Jurkat, Clone E6-1 (cell line): Measurements from ENCODE around the gene TGM1. TPM values are rescaled to one million over a fixed set of nuclear protein-coding genes. Genes with fewer than 3 reads are reported as not detected.

Source experiments
- DNase-seq: peaks from one replicate; pipeline ENCODE4 v3.0.0-alpha.2; 2011; ENCODE audit warnings: low read depth, low spot score
- H3K4me3 ChIP-seq: 2 replicates; pipeline ENCODE4 v1.5.1; 2011; ENCODE audit warnings: mild to moderate bottlenecking, low read length, control low read depth, moderate library complexity
- polyA plus RNA-seq: library from polyadenylated mRNA; unstranded; fragments of >200 nt; gene quantifications from one replicate; pipeline ENCODE4 v1.2.1, GENCODE V29; 2012; ENCODE audit warnings: missing spikeins; ENCODE audit not compliant: insufficient read length, insufficient read depth

The TGM1 gene
- polyA plus RNA-seq = 6.1 TPM

DNA sequence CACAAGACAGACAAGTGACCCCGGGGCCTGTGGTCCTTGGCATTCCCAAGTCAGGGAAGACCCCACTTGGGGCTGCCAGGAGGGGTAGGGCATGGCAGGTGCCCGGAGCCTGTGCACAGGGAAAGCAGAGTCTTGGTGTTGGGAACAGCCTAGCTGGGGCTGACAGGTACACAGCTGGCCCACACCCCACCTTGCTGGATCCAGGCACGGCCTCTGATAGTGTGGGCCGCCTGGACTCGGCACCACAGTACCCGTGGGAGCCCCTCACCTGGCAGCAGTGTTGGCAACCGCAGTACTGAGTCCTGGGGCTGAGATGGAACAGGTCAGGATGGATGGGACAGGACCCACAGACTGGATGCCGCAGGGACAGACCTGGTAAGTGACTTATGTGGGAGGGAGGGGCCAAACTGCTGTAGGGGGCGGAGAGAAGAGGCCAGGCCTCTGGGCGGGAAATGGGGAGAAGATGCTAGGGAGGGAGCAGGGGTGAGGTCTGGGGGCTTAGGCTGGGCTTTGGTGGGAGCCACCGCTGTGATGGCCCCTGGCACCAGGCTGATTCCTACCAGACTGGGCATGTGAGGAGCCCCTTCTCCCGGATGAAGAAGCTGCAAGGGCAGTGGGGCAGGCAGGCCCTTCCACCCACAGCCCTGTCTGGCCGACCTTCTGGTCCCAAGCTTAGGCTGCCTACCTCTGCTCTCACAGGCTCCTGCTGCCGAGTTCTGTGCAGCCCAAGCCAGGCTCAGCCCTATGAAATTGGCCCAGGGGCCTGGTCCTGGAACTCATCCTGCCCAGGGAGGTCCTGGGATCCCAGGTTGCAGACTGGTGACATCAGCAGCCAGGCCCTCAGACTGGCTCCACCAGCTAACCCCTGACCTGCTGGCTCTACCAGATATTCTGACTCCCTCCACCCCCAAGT, at the start of gene TGM1:
TSS of gene TGM1 (minus strand) at position 357 of the 913 bp plus-strand sequence. CDS start 825 bp downstream, outside the sequence.
- no peak for DNase-seq
- no peak within 1 kb of the TSS for H3K4me3 ChIP-seq

GRCh38 chr14:24311837-24312615, 49.0 kb upstream of the TGM1 start:
- no peak overlapping the region for H3K4me3 ChIP-seq
- no peak for DNase-seq

DNA sequence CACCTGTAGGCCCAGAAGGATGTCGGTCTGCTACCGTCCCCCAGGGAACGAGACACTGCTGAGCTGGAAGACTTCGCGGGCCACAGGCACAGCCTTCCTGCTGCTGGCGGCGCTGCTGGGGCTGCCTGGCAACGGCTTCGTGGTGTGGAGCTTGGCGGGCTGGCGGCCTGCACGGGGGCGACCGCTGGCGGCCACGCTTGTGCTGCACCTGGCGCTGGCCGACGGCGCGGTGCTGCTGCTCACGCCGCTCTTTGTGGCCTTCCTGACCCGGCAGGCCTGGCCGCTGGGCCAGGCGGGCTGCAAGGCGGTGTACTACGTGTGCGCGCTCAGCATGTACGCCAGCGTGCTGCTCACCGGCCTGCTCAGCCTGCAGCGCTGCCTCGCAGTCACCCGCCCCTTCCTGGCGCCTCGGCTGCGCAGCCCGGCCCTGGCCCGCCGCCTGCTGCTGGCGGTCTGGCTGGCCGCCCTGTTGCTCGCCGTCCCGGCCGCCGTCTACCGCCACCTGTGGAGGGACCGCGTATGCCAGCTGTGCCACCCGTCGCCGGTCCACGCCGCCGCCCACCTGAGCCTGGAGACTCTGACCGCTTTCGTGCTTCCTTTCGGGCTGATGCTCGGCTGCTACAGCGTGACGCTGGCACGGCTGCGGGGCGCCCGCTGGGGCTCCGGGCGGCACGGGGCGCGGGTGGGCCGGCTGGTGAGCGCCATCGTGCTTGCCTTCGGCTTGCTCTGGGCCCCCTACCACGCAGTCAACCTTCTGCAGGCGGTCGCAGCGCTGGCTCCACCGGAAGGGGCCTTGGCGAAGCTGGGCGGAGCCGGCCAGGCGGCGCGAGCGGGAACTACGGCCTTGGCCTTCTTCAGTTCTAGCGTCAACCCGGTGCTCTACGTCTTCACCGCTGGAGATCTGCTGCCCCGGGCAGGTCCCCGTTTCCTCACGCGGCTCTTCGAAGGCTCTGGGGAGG, 47.9 kb upstream of the TGM1 start, which contains the start of gene LTB4R:
TSS of gene LTB4R (plus strand) at position 857 of the 959 bp plus-strand sequence. CDS start 4,150 bp downstream, outside the sequence.
- no peak for DNase-seq
- no peak within 1 kb of the TSS for H3K4me3 ChIP-seq

DNA sequence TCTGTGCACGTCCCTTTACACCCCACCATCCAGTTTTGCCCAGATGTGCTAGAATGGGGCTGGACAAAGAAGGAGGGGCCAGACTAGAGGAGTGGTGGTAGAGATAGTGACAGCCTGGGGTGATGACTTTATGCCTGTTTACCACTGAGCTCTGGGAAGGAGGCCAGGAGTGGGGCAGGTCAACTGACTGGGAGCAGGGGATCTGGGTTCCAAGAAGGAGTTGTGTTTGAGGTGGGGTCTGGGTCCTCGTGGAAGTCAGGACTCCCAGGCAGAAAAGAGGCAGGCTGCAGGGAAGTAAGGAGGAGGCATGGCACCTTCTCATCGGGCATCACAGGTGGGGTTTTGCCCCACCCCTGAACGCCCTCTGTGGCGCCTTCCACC, 47.3 kb upstream of the TGM1 start:
- DNase-seq = no peak
- H3K4me3 ChIP-seq = no peak overlapping the region

DNA sequence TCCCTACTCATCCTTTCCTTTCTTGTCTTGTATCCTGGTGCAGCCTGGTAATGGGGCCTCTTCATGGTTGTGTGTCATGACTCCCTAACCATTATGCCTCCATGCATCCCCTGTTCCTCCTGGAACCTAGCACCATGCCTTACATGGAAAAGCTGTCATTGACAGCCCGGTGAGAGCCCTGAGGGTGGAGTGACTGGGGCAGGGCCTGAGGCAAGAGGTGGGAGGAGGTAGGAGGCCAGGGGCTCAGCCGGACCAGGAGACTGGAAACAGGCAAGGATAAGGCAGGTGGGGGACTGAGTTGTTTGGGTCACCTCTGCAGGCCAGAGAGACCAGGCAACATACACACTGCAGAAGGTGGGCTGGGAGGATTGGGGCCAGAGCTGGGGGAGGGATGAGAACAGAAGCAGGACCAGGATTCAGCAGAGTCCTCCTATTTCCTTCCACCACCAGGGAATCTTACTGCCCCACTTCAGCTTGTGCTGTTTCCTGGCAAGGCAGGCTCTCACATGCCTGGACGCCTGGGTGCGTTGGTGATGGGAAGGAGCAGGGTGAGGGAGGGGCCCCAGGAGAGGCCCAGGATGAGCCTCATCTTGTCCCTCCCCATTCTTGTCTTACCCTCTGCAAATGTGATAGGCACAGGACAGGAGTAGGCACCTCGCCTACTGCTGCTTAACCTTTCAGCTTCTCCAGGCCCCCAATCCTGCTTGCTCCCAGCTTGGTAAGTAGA, 46.7 kb upstream of the TGM1 start, which contains the start of gene LTB4R2:
TSS of gene LTB4R2 (plus strand) at position 603 of the 727 bp plus-strand sequence. CDS start 525 bp downstream, outside the sequence.
- no peak within 1 kb of the TSS for H3K4me3 ChIP-seq
- no peak for DNase-seq

GRCh38 chr14:24308342-24309124, 45.6 kb upstream of the TGM1 start:
- no peak overlapping the region for H3K4me3 ChIP-seq
- no peak for DNase-seq

- DNase-seq = peak; percentile 35
- no peak within 1 kb of the TSS for H3K4me3 ChIP-seq
These were observed 44.8 kb upstream of the TGM1 start, which contains the start of gene CIDEB for GRCh38 chr14:24307575-24308341. TSS of gene CIDEB (minus strand) at chr14:24307977. CDS start at chr14:24307858, 119 bp downstream.

DNA sequence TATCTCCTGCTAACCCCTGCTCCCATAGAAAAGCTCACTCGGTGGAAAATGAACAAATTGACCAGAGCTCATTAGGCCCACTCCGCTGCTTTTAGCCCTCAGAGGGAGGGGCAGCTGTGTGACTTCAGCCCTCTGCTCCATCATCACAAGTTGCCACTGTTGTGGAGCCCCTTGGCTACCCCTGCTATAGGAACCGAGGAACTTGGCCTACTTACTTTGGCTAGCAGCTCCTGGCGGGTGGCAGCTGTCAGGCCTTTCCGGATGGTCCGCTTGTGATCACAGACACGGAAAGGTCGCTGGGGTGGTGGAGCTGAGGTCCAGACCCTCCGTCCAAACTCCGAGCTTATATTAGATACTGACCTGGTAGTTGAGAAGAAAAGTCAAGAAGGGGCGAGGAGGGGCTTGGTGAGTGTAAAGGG, 44.2 kb upstream of the TGM1 start:
- no peak for DNase-seq
- no peak overlapping the region for H3K4me3 ChIP-seq

- no peak overlapping the region for H3K4me3 ChIP-seq
- no peak for DNase-seq
These were observed 41.0 kb upstream of the TGM1 start for GRCh38 chr14:24304019-24304387.

DNA sequence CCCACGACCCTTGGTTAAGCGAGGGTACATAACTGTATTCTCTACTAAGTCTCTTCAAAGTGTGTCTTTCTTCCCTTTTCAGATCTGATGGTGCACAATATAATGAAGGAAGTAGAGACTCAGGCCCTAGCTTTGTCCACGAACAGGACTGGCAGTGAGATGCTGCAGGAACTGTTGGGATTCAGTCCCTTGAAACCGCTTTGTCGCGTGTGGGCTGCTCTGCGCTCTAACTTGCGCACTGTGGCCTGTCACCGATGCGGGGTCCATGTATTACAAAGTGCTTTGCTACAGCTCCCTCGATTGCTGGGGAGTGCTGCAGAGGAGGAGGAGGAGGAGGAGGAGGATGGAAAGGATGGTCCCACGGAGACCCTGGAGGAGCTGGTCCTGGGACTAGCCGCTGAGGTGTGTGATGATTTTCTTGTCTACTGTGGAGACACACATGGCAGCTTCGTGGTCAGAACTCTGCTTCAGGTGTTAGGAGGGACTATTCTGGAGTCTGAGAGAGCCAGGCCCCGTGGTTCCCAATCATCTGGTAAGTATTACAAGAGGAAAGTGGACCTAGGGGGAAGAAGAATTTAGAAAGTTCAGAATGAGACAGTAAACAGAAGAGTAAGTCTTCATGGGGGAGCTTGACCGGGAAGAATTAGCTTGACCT, 37.5 kb upstream of the TGM1 start:
- no peak for DNase-seq

DNA sequence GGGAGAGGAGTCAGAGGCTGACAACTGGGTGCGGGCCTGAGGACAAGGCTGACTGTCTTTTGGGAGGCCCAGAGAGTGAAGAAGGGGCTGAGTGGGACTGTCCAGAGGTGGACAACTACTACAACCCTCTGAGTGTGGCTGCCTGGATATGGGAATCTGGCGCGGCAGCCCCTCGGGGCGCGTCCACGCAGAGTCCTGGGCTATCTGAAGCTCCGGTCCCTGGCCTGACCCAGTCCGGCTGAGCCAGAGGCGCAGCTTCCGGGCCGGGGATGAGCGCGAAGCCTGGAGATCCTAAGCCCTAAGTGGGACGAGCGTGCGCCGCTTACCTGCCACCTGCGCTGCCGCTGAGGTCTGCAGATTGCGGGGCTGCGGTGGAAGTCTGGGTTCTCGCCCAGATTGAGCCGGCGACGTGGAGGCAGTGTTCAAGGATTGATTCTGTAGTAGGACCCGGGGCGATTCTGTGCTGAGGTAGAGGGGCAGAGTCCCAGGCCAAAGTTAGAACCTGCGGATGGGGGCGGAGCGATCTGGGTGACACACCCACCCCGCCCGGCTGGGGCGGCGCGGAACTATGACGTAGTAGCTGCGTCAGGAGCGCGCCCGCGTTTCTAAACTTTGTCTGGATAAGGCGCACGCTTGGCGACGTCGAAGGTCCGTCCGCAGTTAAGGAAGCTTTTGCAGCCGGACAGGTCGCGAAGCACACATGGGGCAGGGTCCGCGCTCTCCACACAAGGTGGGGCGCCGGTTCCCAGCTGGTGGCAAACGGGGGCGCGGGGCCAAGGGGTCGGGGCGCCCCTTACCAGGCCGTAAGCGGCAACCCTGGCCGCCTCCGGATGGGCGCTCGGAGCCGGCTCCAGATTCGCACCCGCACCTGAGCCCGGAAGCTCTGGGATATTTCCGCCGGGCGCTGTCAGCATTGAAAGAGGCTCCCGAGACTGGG, 36.5 kb upstream of the TGM1 start, which contains the start of the genes DHRS1 and NOP9:
TSS of gene DHRS1 (minus strand) at position 526 of the 937 bp plus-strand sequence. CDS start 674 bp downstream, outside the sequence.
TSS of gene NOP9 (plus strand) at position 596 of the 937 bp plus-strand sequence. CDS start at position 701, 105 bp downstream.
- H3K4me3 ChIP-seq = peak within 1 kb of the TSS; percentile 94
- DNase-seq = peak; percentile 84

More for the DNA sequence above, 37.5 kb upstream of the TGM1 start:
- peak overlapping the region; percentile 94 for H3K4me3 ChIP-seq

DNA sequence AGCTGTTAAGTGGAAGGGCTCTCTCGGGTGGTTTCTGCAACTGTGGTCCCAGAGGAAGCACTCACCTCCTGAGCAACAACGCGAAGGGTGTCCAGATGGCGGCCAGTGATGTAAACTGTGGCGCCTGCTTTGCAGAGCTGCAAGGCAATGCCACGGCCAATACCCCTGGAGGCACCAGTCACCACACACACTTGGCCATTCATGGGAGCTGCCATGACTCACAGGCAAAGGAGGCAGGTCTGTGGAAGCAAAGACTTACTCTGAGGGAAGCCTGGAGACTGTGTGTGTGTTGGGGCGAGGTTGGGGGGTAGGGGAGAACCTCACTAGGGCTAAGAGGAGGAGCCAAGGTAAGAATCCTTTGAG, 35.9 kb upstream of the TGM1 start:
- DNase-seq = no peak
- H3K4me3 ChIP-seq = peak overlapping the region; percentile 94

DNA sequence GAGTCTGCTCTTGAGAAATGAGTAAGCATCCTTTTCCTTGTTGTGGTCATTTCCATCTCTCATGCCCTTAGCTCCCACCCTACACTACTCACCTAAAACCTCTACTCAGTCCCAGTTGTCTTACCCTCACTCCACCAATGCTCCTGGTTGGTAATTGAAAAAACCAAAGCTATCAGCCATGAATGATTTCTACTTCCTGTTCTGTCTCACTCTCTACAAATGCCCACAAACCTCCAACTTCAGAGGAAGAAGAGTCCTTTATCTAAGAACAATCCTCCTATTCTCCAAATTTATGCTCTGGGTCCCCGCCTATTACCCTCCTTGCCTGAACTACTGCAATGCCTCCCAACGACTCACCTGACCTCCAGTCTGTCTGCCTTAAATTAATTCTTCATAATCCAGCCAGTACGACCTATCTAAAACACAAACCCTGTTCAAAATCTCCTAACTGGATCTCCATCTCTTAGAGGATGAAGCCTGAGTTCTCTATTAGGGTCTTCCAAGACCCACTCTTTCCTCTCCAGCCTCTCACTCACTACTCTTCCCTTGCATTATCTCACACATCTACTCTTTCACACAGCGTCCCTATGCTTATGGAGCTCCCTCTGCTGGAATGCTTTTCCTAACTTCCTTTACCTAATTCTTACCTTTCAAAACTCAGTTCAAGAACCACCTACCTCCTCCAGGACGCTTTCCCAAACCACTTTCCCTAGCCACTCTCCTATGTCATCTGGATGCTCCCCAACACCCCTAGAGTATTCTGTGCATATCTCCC, 34.4 kb upstream of the TGM1 start:
- peak; percentile 57 for DNase-seq
- H3K4me3 ChIP-seq = no peak overlapping the region
